ENCODE results near the gene ADAM8. TPM values are rescaled to one million over a fixed set of nuclear protein-coding genes. Genes with fewer than 3 reads are reported as not detected.
A peak's percentile ranks its signal among the peaks of the same experiment; 100 is the strongest.

Gene ADAM8
- total RNA-seq, 1 experiment from 2014 or later = 113 TPM

GRCh38 chr10:133309720-133310398, 33.2 kb upstream of the ADAM8 start:
- BruUV-seq (replicated peaks) = TSS peak; percentile 35
- Histone ChIP-seq H3K4me3 (ENCODE audit: low read length) (peak overlapping the region; percentile 77), H3K27ac (ENCODE audit: low read length) (peak overlapping the region; percentile 13; the same call in 1 of the 2 replicates), H3K4me2 (ENCODE audit: low read length) (peak overlapping the region; percentile 90), H3K9me3 (ENCODE audit: low read length) (no peaks in the 10 kb centered on the region), H3K4me1 (ENCODE audit: insufficient read depth, low read length) (peaks cover 17% of the 10 kb centered on the region), H3F3A (ENCODE audit: low read length, unreplicated experiment) (no peaks in the 10 kb centered on the region), H3K36me3 (ENCODE audit: low read depth, low read length) (peaks cover 4% of the 10 kb centered on the region; the same call in 1 of the 2 replicates), H4K20me1 (ENCODE audit: low read length) (peaks cover 9% of the 10 kb centered on the region; the same call in 1 of the 2 replicates), H3K27me3 (ENCODE audit: low read length) (no peaks in the 10 kb centered on the region), H3K9ac (ENCODE audit: low read length) (peak overlapping the region; percentile 48), H2AFZ (ENCODE audit: low read length) (peak overlapping the region; percentile 55; the same call in 1 of the 2 replicates), H3K9me2 (replicated peaks; ENCODE audit: low read length) (no peaks in the 10 kb centered on the region), H3K79me2 (ENCODE audit: low read length) (peaks cover 51% of the 10 kb centered on the region)
- intact Hi-C loops (cut with micrococcal nuclease) = loop anchor here (5.0 kb wide), 1 partner anchor 53 kb away; no protein-coding TSS in a partner anchor
- CTCF ChIA-PET = no interaction called here
- POLR2A ChIA-PET (ENCODE audit: unreplicated experiment) = interaction anchor here (0.6 kb wide), 1 partner anchor 324 kb away, joined by 3 read pairs; no protein-coding TSS in a partner anchor
- ATAC-seq (no peak), DNase-seq (peak; percentile 35)
- TF ChIP-seq EZH2 (IDR thresholded peaks at IDR 0.05; ENCODE audit: low read length, unreplicated experiment) = no peak
- no peak for TF ChIP-seq EZH2phosphoT487 (IDR thresholded peaks at IDR 0.05; ENCODE audit: borderline replicate concordance, low read length)
- TF ChIP-seq CTCF (conservative IDR thresholded peaks at IDR 0.05; ENCODE audit: low read depth, low read length) = no peak

DNA sequence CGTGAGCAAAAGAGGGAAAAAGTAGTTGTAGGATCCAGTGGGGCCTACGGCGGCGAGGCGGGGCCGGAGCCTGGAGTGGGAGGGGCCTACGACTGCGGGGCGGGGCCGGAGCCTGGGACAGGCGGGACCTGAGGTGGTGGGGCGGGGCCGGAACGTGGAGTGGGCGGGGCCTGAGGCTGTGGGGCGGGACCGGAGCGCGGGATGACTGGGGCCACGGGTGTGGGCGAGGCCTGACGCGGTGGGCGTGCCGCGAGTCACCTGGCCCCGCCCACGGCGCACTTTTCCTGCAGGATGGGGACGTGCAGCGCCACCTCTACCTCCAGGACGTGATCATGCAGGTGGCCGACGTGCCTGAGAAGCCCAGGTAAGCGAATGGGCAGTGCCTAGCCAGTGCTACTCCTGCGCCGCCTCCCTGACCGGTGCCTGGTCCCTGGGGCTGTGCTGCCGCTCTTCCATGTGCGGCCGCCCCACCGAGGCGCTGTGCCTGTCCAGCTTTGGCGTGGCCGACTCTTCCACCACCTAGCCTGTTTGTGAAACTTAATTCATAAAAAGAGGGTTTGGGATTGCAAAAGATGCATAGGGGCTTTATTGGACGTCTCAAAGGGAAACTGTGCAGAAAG, 32.5 kb upstream of the ADAM8 start:
- Histone ChIP-seq H3K4me3 (ENCODE audit: low read length) (peak overlapping the region; percentile 98), H3K79me2 (ENCODE audit: low read length) (peaks cover 57% of the 10 kb centered on the region), H4K20me1 (ENCODE audit: low read length) (peaks cover 10% of the 10 kb centered on the region; the same call in 1 of the 2 replicates), H3K27me3 (ENCODE audit: low read length) (no peaks in the 10 kb centered on the region), H3K4me1 (ENCODE audit: insufficient read depth, low read length) (peaks cover 17% of the 10 kb centered on the region), H3K27ac (ENCODE audit: low read length) (peak overlapping the region; percentile 85), H3K9me2 (replicated peaks; ENCODE audit: low read length) (no peaks in the 10 kb centered on the region), H2AFZ (ENCODE audit: low read length) (peak overlapping the region; percentile 69; the same call in 1 of the 2 replicates), H3K9me3 (ENCODE audit: low read length) (no peaks in the 10 kb centered on the region), H3K4me2 (ENCODE audit: low read length) (peak overlapping the region; percentile 98), H3F3A (ENCODE audit: low read length, unreplicated experiment) (no peaks in the 10 kb centered on the region), H3K9ac (ENCODE audit: low read length) (peak overlapping the region; percentile 98), H3K36me3 (ENCODE audit: low read depth, low read length) (peaks cover 4% of the 10 kb centered on the region; the same call in 1 of the 2 replicates)
- intact Hi-C loops (cut with micrococcal nuclease) = loop anchor here (5.0 kb wide), 1 partner anchor 52 kb away; no protein-coding TSS in a partner anchor
- BruUV-seq (replicated peaks) = no TSS peak
- CTCF ChIA-PET = no interaction called here
- TF ChIP-seq CTCF (conservative IDR thresholded peaks at IDR 0.05; ENCODE audit: low read depth, low read length) (0 out of 2 replicates have a peak, but pooled peaks have one; percentile 21), EZH2phosphoT487 (IDR thresholded peaks at IDR 0.05; ENCODE audit: borderline replicate concordance, low read length) (no peak), EZH2 (IDR thresholded peaks at IDR 0.05; ENCODE audit: low read length, unreplicated experiment) (no peak)
- peak; percentile 88 for DNase-seq
- peak; percentile 79 for ATAC-seq
- POLR2A ChIA-PET (ENCODE audit: unreplicated experiment) = interaction anchor here (0.6 kb wide), 1 partner anchor 324 kb away, joined by 3 read pairs; no protein-coding TSS in a partner anchor

Data from PC-3 (cell line).